Vagina (tissue), 2 donors: ENCODE results near the gene MYLK. TPM values are rescaled to one million over a fixed set of nuclear protein-coding genes. Genes with fewer than 3 reads are reported as not detected.

Experiments
- DNase-seq, 2 donors: peaks; one replicate each; pipeline ENCODE4 v3.0.0-alpha.2; 2017; ENCODE audit errors: extremely low spot score in 2 of 2
- H3K27ac ChIP-seq: fragments of 200-600 bp; sonication (generic); one replicate; pipeline ENCODE4 v1.5.1; 2019
- H3K27me3 ChIP-seq: fragments of 200-600 bp; sonication (generic); one replicate; pipeline ENCODE4 v1.5.1; 2019
- H3K36me3 ChIP-seq, 2 donors: fragments of 200-600 bp; sonication (generic); one replicate each; pipeline ENCODE4 v1.5.1; 2017 to 2019
- H3K4me1 ChIP-seq: fragments of 200-600 bp; sonication (generic); one replicate; pipeline ENCODE4 v1.5.1; 2019
- H3K4me3 ChIP-seq, 2 donors: fragments of 200-600 bp; sonication (generic); 1 replicate in 1 of 2; 2 replicates in 1 of 2; pipeline ENCODE4 v1.5.1; 2016 to 2019
- H3K9me3 ChIP-seq: fragments of 200-600 bp; sonication (generic); one replicate; pipeline ENCODE4 v1.5.1; 2019
- CTCF ChIP-seq, 3 experiments: fragments of 450-650 bp in 2 of 3; fragments of 200-600 bp in 1 of 3; sonication (generic) in 1 of 3; IDR thresholded peaks; one replicate each; pipeline ENCODE4 v1.5.1; 2017 to 2019; ENCODE audit warnings: antibody characterized with exemption in 3 of 3, mild to moderate bottlenecking in 2 of 3, moderate library complexity in 2 of 3
- POLR2A ChIP-seq, 2 donors: fragments of 450-650 bp; IDR thresholded peaks; one replicate each; pipeline ENCODE4 v1.6.1; 2017; ENCODE audit warnings: antibody characterized with exemption in 2 of 2, mild to moderate bottlenecking in 2 of 2, moderate library complexity in 2 of 2
- POLR2AphosphoS5 ChIP-seq, 2 donors: sonication (generic); formaldehyde crosslinking; IDR thresholded peaks; one replicate each; pipeline ENCODE4 v1.9.0; 2017; ENCODE audit warnings: antibody characterized with exemption in 2 of 2, mild to moderate bottlenecking in 2 of 2, low read depth in 1 of 2; ENCODE audit not compliant: insufficient read depth in 1 of 2
- intact Hi-C: fragments of 100-400 bp; cut with DNase I; formaldehyde crosslinking; loops from one replicate; pipeline ENCODE4 v1.15.1; 2023
- total RNA-seq: library from RNA; depleted of rRNA; stranded (reverse); fragments of >200 nt; gene quantifications from one replicate; pipeline ENCODE4 v1.2.3, GENCODE V29; 2016

Gene MYLK
- total RNA-seq, 1 donor from 2014 or later = 352 TPM

DNA sequence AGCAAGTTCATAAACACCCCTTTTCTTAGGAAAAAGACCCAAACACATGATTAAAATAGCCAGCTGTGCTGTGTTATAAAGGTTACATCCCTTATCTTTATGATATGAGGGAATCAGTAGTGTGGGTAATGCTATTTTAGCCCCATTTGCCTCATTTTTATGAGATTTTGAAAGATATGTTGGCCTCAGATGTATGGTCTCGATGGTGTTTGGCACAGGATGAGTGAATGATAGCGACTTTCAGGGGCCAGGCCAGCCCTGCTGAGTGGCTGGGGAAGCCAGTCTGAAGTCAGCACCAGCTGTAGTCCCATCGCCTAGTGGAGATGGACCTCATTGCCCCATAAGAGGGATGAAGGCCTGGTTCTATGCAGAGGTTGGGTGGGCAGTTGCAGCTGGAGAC is 194.3 kb downstream of the MYLK start:
- Histone ChIP-seq H3K36me3 (no peaks in the 10 kb centered on the region), H3K27ac (peak overlapping the region; percentile 68), H3K4me3 (no peak overlapping the region), H3K9me3 (no peaks in the 10 kb centered on the region), H3K27me3 (no peaks in the 10 kb centered on the region), H3K4me1 (peaks cover 65% of the 10 kb centered on the region)
- intact Hi-C loops = loop anchor here (5.0 kb wide), 1 partner anchor 33 kb away; no protein-coding TSS in a partner anchor
- DNase-seq = no peak
- TF ChIP-seq POLR2AphosphoS5 (IDR thresholded peaks at IDR 0.05; ENCODE audit: insufficient read depth in 1 of 2, low read depth in 1 of 2) (no peak), CTCF (IDR thresholded peaks at IDR 0.05) (no peak), POLR2A (IDR thresholded peaks at IDR 0.05) (no peak)

DNA sequence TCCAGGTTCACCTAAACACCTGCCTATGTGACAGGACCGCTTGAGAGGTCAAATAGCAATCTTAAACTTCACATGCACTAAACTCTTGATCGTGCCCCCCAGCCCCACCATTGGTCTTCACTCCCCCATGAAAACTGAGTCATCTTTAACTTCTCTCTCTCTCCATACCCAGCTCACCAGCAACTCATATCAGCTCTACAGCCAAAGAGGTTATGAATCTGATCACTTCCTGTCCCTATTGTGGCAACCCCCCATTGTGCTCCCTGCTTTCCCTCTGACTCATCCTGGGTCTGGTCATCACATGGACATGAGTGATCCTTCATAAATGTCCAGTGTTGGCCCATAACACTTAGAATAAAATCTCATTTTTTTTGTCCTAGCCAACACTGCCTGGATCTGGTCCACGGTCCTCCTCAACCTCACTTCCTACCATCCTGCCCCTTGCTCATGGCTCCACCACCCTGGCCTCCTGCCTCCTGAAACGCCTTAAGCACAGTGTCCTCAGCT is 195.8 kb downstream of the MYLK start:
- no peaks in the 10 kb centered on the region for H3K36me3 ChIP-seq
- no peaks in the 10 kb centered on the region for H3K9me3 ChIP-seq
- H3K4me3 ChIP-seq = no peak overlapping the region
- TF ChIP-seq POLR2AphosphoS5 (IDR thresholded peaks at IDR 0.05; ENCODE audit: insufficient read depth in 1 of 2, low read depth in 1 of 2) = peak in 1 of 2 donors; percentile 15
- no peak for TF ChIP-seq POLR2A (IDR thresholded peaks at IDR 0.05)
- no peak for TF ChIP-seq CTCF (IDR thresholded peaks at IDR 0.05)
- no peak for DNase-seq
- peak overlapping the region; percentile 68 for H3K27ac ChIP-seq
- peaks cover 54% of the 10 kb centered on the region for H3K4me1 ChIP-seq
- intact Hi-C loops = no loop called here
- H3K27me3 ChIP-seq = no peaks in the 10 kb centered on the region

- Histone ChIP-seq H3K4me3 (no peak overlapping the region), H3K4me1 (peaks cover 49% of the 10 kb centered on the region), H3K36me3 (no peaks in the 10 kb centered on the region), H3K27ac (peak overlapping the region; percentile 66), H3K9me3 (no peaks in the 10 kb centered on the region), H3K27me3 (no peaks in the 10 kb centered on the region)
- intact Hi-C loops = no loop called here
- TF ChIP-seq CTCF (IDR thresholded peaks at IDR 0.05) (no peak), POLR2AphosphoS5 (IDR thresholded peaks at IDR 0.05; ENCODE audit: insufficient read depth in 1 of 2, low read depth in 1 of 2) (no peak), POLR2A (IDR thresholded peaks at IDR 0.05) (no peak)
- no peak for DNase-seq
Observed at GRCh38 chr3:123687286-123687685, 196.8 kb downstream of the MYLK start.

- H3K27me3 ChIP-seq = no peaks in the 10 kb centered on the region
- H3K27ac ChIP-seq = peak overlapping the region; percentile 66
- peaks cover 49% of the 10 kb centered on the region for H3K4me1 ChIP-seq
- intact Hi-C loops = no loop called here
- no peak for TF ChIP-seq POLR2A (IDR thresholded peaks at IDR 0.05)
- TF ChIP-seq POLR2AphosphoS5 (IDR thresholded peaks at IDR 0.05; ENCODE audit: insufficient read depth in 1 of 2, low read depth in 1 of 2) = no peak
- TF ChIP-seq CTCF (IDR thresholded peaks at IDR 0.05) = no peak
- H3K36me3 ChIP-seq = peaks cover 0 to 8% of the 10 kb centered on the region in 2 donors
- no peak for DNase-seq
- no peaks in the 10 kb centered on the region for H3K9me3 ChIP-seq
- no peak overlapping the region for H3K4me3 ChIP-seq
Observed at GRCh38 chr3:123686251-123686650, 197.9 kb downstream of the MYLK start.

DNA sequence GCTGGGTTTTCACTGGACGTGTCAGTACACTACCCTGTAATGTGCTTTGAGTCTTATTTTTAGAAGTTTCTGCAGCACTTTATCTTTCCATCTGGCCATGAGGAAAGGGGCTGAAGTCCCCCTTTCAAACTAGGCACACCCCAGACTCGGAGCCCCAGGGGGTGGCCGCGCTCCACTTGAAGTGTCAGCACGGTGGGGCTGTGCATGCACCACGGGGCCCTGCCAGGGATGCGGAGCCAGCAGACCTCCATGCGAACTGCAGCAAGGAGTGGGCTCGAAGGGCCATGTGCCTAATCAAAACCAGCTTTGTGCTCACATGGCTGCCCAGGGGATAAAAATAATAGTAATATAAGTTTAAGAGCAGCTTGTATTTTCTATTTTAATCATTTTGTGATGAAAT is 198.4 kb downstream of the MYLK start:
- Histone ChIP-seq H3K9me3 (no peaks in the 10 kb centered on the region), H3K4me1 (peaks cover 49% of the 10 kb centered on the region), H3K27ac (peak overlapping the region; percentile 66), H3K36me3 (peaks cover 0 to 12% of the 10 kb centered on the region in 2 donors), H3K27me3 (no peaks in the 10 kb centered on the region), H3K4me3 (no peak overlapping the region)
- TF ChIP-seq POLR2A (IDR thresholded peaks at IDR 0.05) = no peak
- no peak for TF ChIP-seq CTCF (IDR thresholded peaks at IDR 0.05)
- TF ChIP-seq POLR2AphosphoS5 (IDR thresholded peaks at IDR 0.05; ENCODE audit: insufficient read depth in 1 of 2, low read depth in 1 of 2) = peak in 1 of 2 donors; percentile 23
- intact Hi-C loops = no loop called here
- DNase-seq = no peak
